Stimulated activated CD4-positive, alpha-beta T cell treated with anti-CD3 and anti-CD28 coated beads, Interleukin-1b, Interleukin-23, amount 100 ng/mL, for 1 hour (primary cell): ENCODE data around the gene INTS1.

Source experiments
- DNase-seq, 2 donors: peaks; one replicate each; pipeline ENCODE4 v3.0.0-alpha.2; 2020; ENCODE audit warnings: low read depth in 2 of 2

Gene INTS1

GRCh38 chr7:1541431-1542162 lies 37.4 kb upstream of the INTS1 start:
- no peak for DNase-seq

- DNase-seq = no peak
Observed at GRCh38 chr7:1540776-1541271, 36.6 kb upstream of the INTS1 start.

GRCh38 chr7:1539882-1540775 lies 35.9 kb upstream of the INTS1 start:
- DNase-seq = no peak

GRCh38 chr7:1539181-1539881 lies 35.1 kb upstream of the INTS1 start:
- DNase-seq = no peak

GRCh38 chr7:1538544-1539180 lies 34.5 kb upstream of the INTS1 start:
- DNase-seq = no peak

GRCh38 chr7:1537535-1538412 lies 33.6 kb upstream of the INTS1 start:
- DNase-seq = no peak

GRCh38 chr7:1536743-1537534 lies 32.8 kb upstream of the INTS1 start:
- no peak for DNase-seq

- DNase-seq = no peak
Observed at GRCh38 chr7:1536455-1536742, 32.2 kb upstream of the INTS1 start.

GRCh38 chr7:1535701-1536454 lies 31.7 kb upstream of the INTS1 start:
- DNase-seq = no peak

GRCh38 chr7:1535100-1535458 lies 30.9 kb upstream of the INTS1 start:
- no peak for DNase-seq

- DNase-seq = no peak
Observed at GRCh38 chr7:1534330-1535099, 30.3 kb upstream of the INTS1 start.

- DNase-seq = no peak
Observed at GRCh38 chr7:1533547-1534329, 29.5 kb upstream of the INTS1 start.

GRCh38 chr7:1533255-1533546 lies 29.0 kb upstream of the INTS1 start:
- DNase-seq = no peak

- peak in 1 of 2 donors; percentile 12 for DNase-seq
Observed at GRCh38 chr7:1532456-1533254, 28.5 kb upstream of the INTS1 start.

GRCh38 chr7:1531979-1532455 lies 27.8 kb upstream of the INTS1 start:
- DNase-seq = no peak

- DNase-seq = no peak
Observed at GRCh38 chr7:1531263-1531978, 27.2 kb upstream of the INTS1 start.

GRCh38 chr7:1530946-1531262 lies 26.7 kb upstream of the INTS1 start:
- no peak for DNase-seq
